ENCODE data around the gene ASTL.
A peak's percentile ranks its signal among the peaks of the same experiment; 100 is the strongest.

Gene ASTL

DNA sequence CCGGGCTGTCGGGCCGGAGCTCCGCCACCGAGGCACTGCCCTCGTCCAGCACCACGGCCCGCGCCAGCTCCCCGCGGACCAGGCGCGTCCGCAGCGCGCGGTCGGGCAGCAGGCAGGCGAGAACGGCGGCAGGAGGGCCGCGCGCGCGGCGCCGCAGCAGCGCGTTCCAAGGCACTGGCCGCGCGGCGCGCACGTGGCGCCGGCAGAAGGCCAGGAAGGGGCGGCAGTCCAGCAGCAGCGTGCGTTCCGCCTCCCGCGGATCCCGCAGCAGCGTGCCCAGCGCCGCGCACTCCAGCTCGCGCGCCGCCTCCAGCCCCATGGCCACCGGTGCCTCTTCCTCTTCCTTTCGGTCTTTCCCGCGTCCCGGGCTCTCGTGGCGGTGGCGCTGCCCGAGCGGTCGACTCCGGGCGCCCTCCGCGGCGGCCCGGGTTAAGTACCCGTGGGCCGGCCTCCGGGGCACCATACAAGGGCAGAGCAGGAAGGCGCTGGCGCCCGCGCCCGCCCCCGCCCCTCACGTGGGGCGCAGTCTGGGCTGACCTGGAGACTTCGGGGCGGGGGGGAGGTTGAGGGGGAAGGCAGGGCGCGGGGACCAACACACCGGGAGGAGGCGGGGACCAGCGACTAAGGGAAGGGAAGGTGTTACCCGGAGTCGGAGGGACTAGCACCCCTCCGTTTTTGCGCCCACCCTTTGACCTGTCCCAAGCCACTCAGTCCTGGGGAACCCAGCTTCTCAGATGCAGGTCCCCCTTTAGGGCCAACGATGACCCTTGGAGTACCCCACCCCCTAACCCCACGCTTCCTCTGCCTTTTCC, 6.9 kb upstream of the ASTL start, which contains the start of gene DUSP2:
Gene DUSP2 (minus strand): TSS at position 405 of the 812 bp plus-strand sequence. CDS start 86 bp downstream, at position 319.
- peaks cover 9% of the 10 kb centered on the region; the same call in 1 of the 2 replicates for H3K36me3 ChIP-seq (ENCODE audit: insufficient read depth)
- TF ChIP-seq, protein P1, sequence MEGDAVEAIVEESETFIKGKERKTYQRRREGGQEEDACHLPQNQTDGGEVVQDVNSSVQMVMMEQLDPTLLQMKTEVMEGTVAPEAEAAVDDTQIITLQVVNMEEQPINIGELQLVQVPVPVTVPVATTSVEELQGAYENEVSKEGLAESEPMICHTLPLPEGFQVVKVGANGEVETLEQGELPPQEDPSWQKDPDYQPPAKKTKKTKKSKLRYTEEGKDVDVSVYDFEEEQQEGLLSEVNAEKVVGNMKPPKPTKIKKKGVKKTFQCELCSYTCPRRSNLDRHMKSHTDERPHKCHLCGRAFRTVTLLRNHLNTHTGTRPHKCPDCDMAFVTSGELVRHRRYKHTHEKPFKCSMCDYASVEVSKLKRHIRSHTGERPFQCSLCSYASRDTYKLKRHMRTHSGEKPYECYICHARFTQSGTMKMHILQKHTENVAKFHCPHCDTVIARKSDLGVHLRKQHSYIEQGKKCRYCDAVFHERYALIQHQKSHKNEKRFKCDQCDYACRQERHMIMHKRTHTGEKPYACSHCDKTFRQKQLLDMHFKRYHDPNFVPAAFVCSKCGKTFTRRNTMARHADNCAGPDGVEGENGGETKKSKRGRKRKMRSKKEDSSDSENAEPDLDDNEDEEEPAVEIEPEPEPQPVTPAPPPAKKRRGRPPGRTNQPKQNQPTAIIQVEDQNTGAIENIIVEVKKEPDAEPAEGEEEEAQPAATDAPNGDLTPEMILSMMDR (conservative IDR thresholded peaks at IDR 0.05; ENCODE audit: low read depth, low read length), result no peak
- H4K20me1 ChIP-seq (ENCODE audit: insufficient read depth), result no peaks in the 10 kb centered on the region
- peaks cover 27% of the 10 kb centered on the region for H3K4me1 ChIP-seq (ENCODE audit: low read depth, poor library complexity, severe bottlenecking)
- H3K9ac ChIP-seq, result peak within 1 kb of the TSS; percentile 86
- H2AFZ ChIP-seq (ENCODE audit: low read depth), result peak within 1 kb of the TSS; percentile 73
- H3K4me3 ChIP-seq (IDR thresholded peaks at IDR 0.05; ENCODE audit: insufficient read depth, low read depth, low read length), result peak within 1 kb of the TSS; percentile 62
- no peaks in the 10 kb centered on the region for H3K27me3 ChIP-seq (ENCODE audit: insufficient read depth, low read depth)
- peaks cover 14% of the 10 kb centered on the region for H3K79me2 ChIP-seq (ENCODE audit: insufficient read depth, low read depth)
- peak within 1 kb of the TSS; percentile 76 for H3K27ac ChIP-seq
- H3K4me2 ChIP-seq, result peak within 1 kb of the TSS; percentile 99

DNA sequence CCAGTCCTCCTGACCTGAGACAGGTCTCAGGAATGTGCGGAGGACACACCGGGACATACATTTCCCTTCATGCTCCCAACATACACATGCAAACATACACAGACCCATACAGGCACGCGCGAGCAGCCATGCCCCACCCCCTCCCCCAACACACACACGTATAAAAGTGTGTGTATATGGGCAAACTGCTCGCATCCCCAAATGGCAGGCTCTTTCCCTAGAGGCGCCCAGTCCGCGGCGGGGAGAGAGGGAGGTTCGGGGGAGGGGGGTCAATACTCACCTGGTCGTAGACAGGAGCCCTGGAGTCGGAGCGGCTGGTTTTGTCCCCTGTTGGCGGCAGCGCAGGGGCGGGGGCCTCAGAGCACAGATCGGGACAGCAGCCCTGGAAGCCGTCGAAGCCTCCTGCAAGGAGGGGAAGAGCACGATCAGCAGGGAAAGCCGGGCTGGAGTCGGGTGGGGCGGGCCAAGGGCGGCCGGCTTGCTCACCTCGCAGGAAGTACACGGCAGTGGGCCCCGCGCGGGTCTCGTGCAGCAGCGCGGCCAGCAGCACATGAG, 6.3 kb upstream of the ASTL start:
- peak overlapping the region; percentile 76 for H3K27ac ChIP-seq
- H2AFZ ChIP-seq (ENCODE audit: low read depth), result peak overlapping the region; percentile 22; the same call in 1 of the 2 replicates
- TF ChIP-seq, protein P1 (conservative IDR thresholded peaks at IDR 0.05; ENCODE audit: low read depth, low read length), result no peak; the same call in 1 of the 2 replicates
- peak overlapping the region; percentile 37 for H3K4me3 ChIP-seq (IDR thresholded peaks at IDR 0.05; ENCODE audit: insufficient read depth, low read depth, low read length)
- H3K4me2 ChIP-seq, result peak overlapping the region; percentile 83
- no peaks in the 10 kb centered on the region for H3K27me3 ChIP-seq (ENCODE audit: insufficient read depth, low read depth)
- H3K9ac ChIP-seq, result peak overlapping the region; percentile 86
- H3K36me3 ChIP-seq (ENCODE audit: insufficient read depth), result peaks cover 9% of the 10 kb centered on the region; the same call in 1 of the 2 replicates
- no peaks in the 10 kb centered on the region for H4K20me1 ChIP-seq (ENCODE audit: insufficient read depth)
- peaks cover 14% of the 10 kb centered on the region for H3K79me2 ChIP-seq (ENCODE audit: insufficient read depth, low read depth)
- peaks cover 27% of the 10 kb centered on the region for H3K4me1 ChIP-seq (ENCODE audit: low read depth, poor library complexity, severe bottlenecking)

DNA sequence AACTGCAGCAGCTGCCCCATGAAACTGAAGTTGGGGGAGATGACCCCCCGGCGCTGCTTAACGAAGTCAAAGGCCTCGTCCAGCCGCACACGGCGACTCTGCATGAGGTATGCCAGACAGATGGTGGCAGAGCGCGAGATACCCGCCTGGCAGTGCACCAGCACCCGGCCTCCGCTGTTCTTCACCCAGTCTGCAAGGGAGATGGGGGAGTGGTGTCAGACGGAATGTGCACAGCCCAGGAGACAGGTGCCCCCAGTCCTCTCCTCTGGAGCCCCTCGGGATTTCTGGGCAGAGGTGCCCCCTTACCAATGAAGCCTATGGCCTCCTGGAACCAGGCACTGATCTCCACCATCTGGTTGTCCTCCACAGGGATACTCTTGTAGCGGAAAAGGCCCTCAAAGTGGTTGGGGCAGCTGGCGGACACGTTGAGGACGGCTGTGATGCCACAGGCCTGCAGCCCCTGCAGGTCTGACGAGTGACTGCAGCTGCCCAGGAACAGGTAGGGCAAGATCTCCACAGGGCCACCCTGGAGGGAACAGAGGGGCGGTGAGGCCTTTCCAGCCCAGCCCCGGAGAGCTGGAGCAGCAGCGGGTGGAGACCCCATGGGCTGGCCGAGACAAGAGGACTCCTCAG, 5.7 kb upstream of the ASTL start:
- Histone ChIP-seq H2AFZ (ENCODE audit: low read depth) (no peak overlapping the region), H3K27me3 (ENCODE audit: insufficient read depth, low read depth) (no peaks in the 10 kb centered on the region), H4K20me1 (ENCODE audit: insufficient read depth) (no peaks in the 10 kb centered on the region), H3K27ac (no peak overlapping the region), H3K9ac (peak overlapping the region; percentile 86; the same call in 1 of the 2 replicates), H3K4me2 (peak overlapping the region; percentile 83), H3K36me3 (ENCODE audit: insufficient read depth) (peaks cover 9% of the 10 kb centered on the region; the same call in 1 of the 2 replicates), H3K4me3 (IDR thresholded peaks at IDR 0.05; ENCODE audit: insufficient read depth, low read depth, low read length) (peak overlapping the region; percentile 37), H3K4me1 (ENCODE audit: low read depth, poor library complexity, severe bottlenecking) (peaks cover 27% of the 10 kb centered on the region), H3K79me2 (ENCODE audit: insufficient read depth, low read depth) (peaks cover 14% of the 10 kb centered on the region)
- TF ChIP-seq, protein P1 (conservative IDR thresholded peaks at IDR 0.05; ENCODE audit: low read depth, low read length), result no peak; the same call in 1 of the 2 replicates

DNA sequence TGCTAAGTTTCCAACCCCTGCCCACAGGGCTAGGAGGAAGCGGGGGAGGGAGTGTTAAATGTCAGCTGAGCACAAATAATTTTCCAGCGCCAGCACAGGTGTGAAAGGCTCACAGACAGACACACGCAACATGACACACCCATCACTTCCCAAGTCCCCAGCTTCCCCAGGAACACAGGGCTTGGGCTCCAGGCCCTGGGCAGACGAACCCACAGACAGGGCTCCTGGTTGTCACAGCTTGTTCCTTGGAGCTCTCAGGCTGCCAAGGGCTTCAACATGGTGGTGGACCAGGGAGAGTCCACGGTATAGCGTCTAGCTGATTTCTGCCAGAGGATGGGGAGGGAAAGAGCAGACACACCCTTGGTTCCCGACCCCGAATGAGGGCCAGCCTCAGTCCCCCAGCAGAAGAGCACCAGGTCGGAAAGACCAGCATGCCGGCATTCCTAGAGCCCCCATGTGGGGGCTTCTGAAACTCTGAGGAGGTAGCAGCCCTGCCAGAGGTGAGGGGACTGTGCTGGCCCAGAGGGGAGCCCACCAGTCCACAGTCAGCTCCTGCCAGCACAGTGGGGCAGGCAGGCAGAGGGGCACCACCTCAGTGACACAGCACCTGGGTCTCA, 5.0 kb upstream of the ASTL start:
- Histone ChIP-seq H3K4me1 (ENCODE audit: low read depth, poor library complexity, severe bottlenecking) (peaks cover 27% of the 10 kb centered on the region), H3K36me3 (ENCODE audit: insufficient read depth) (peaks cover 9% of the 10 kb centered on the region; the same call in 1 of the 2 replicates), H3K9ac (no peak overlapping the region), H3K79me2 (ENCODE audit: insufficient read depth, low read depth) (peaks cover 14% of the 10 kb centered on the region), H3K4me3 (IDR thresholded peaks at IDR 0.05; ENCODE audit: insufficient read depth, low read depth, low read length) (peak overlapping the region; percentile 16), H3K27me3 (ENCODE audit: insufficient read depth, low read depth) (no peaks in the 10 kb centered on the region), H4K20me1 (ENCODE audit: insufficient read depth) (no peaks in the 10 kb centered on the region), H3K27ac (no peak overlapping the region), H3K4me2 (peak overlapping the region; percentile 83), H2AFZ (ENCODE audit: low read depth) (no peak overlapping the region)
- TF ChIP-seq, protein P1 (conservative IDR thresholded peaks at IDR 0.05; ENCODE audit: low read depth, low read length), result no peak

All from KMS-11 (cell line).